ENCODE measurements around the gene CACNA1I. TPM values are rescaled to one million over a fixed set of nuclear protein-coding genes. Genes with fewer than 3 reads are reported as not detected.

CACNA1I gene
- total RNA-seq, 3 donors from 2014 or later (not counting 1 experiment from before 2014, with no cell fraction given), result 0.05 to 0.83 (median 0.72) TPM

DNA sequence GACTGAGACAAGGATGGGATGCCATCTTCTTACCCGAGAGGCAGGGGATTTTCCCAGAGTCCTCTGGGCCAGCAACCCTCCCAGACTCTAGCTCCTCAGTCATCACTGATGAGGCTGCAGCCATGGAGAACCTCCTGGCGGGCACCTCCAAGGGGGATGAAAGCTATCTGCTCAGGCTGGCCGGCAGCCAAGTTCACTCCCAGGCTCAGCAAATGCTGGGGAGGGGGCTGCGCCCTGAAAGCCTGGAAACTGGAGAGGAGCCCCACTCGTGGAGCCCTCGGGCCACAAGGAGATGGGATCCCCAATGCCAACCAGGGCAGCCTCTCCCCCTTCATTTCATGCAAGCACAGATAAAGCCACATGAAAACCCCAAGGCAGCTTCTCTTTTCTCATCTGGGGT is 75.0 kb downstream of the CACNA1I start:
- ATAC-seq (no peak), DNase-seq (no peak)
- no peak for TF ChIP-seq CTCF (IDR thresholded peaks at IDR 0.05)
- Histone ChIP-seq H3K4me3 (ENCODE audit: low read length) (no peak overlapping the region), H3K27ac (ENCODE audit: low read length) (no peak overlapping the region), H3K27me3 (ENCODE audit: control insufficient read depth, insufficient read depth, low read length) (no peaks in the 10 kb centered on the region), H3K36me3 (ENCODE audit: control insufficient read depth, insufficient read depth, low read length) (no peaks in the 10 kb centered on the region), H3K4me1 (ENCODE audit: control insufficient read depth, insufficient read depth, low read length) (no peaks in the 10 kb centered on the region), H3K9me3 (ENCODE audit: control insufficient read depth, insufficient read depth, low read length) (no peaks in the 10 kb centered on the region)
- Mint-ChIP-seq H3K9me3 (no peaks in the 10 kb centered on the region), H3K4me3 (no peak overlapping the region), H3K27me3 (ENCODE audit: low read depth in 2 of 2) (peaks cover 2 to 6% of the 10 kb centered on the region in 2 donors), H3K36me3 (no peaks in the 10 kb centered on the region), H3K4me1 (no peaks in the 10 kb centered on the region), H3K27ac (no peak overlapping the region)
- WGBS (ENCODE audit: insufficient coverage), result 60% methylated on average over 6 of the region's 6 CpGs
- intact Hi-C loops (cut with micrococcal nuclease), result no loop called here

GRCh38 chr22:39646398-39647063 is 76.0 kb downstream of the CACNA1I start:
- Mint-ChIP-seq H3K27me3 (ENCODE audit: low read depth in 2 of 2) (peaks cover 0 to under 1% of the 10 kb centered on the region in 2 donors), H3K4me1 (no peaks in the 10 kb centered on the region), H3K36me3 (no peaks in the 10 kb centered on the region), H3K4me3 (no peak overlapping the region), H3K27ac (no peak overlapping the region), H3K9me3 (no peaks in the 10 kb centered on the region)
- Histone ChIP-seq H3K9me3 (ENCODE audit: control insufficient read depth, insufficient read depth, low read length) (no peaks in the 10 kb centered on the region), H3K36me3 (ENCODE audit: control insufficient read depth, insufficient read depth, low read length) (no peaks in the 10 kb centered on the region), H3K27me3 (ENCODE audit: control insufficient read depth, insufficient read depth, low read length) (no peaks in the 10 kb centered on the region), H3K4me1 (ENCODE audit: control insufficient read depth, insufficient read depth, low read length) (no peaks in the 10 kb centered on the region), H3K4me3 (ENCODE audit: low read length) (no peak overlapping the region), H3K27ac (ENCODE audit: low read length) (no peak overlapping the region)
- 93% methylated on average over 31 of the region's 31 CpGs for WGBS (ENCODE audit: insufficient coverage)
- intact Hi-C loops (cut with micrococcal nuclease), result no loop called here
- no peak for TF ChIP-seq CTCF (IDR thresholded peaks at IDR 0.05)
- ATAC-seq (no peak), DNase-seq (no peak)

GRCh38 chr22:39647836-39648629 is 77.5 kb downstream of the CACNA1I start:
- Histone ChIP-seq H3K4me3 (ENCODE audit: low read length) (no peak overlapping the region), H3K27me3 (ENCODE audit: control insufficient read depth, insufficient read depth, low read length) (no peaks in the 10 kb centered on the region), H3K9me3 (ENCODE audit: control insufficient read depth, insufficient read depth, low read length) (no peaks in the 10 kb centered on the region), H3K4me1 (ENCODE audit: control insufficient read depth, insufficient read depth, low read length) (no peaks in the 10 kb centered on the region), H3K27ac (ENCODE audit: low read length) (no peak overlapping the region), H3K36me3 (ENCODE audit: control insufficient read depth, insufficient read depth, low read length) (no peaks in the 10 kb centered on the region)
- Mint-ChIP-seq H3K36me3 (no peaks in the 10 kb centered on the region), H3K9me3 (no peaks in the 10 kb centered on the region), H3K27me3 (ENCODE audit: low read depth in 2 of 2) (no peaks in the 10 kb centered on the region), H3K4me1 (no peaks in the 10 kb centered on the region), H3K27ac (no peak overlapping the region), H3K4me3 (no peak overlapping the region)
- DNase-seq, result no peak
- intact Hi-C loops (cut with micrococcal nuclease), result no loop called here
- WGBS (ENCODE audit: insufficient coverage), result 80% methylated on average over 35 of the region's 35 CpGs
- no peak for ATAC-seq
- TF ChIP-seq CTCF (IDR thresholded peaks at IDR 0.05), result no peak

Measured in natural killer cell (primary cell).